SW 1271 (cell line): ENCODE measurements around the gene TNFRSF19.

Experiments
- DNase-seq, 2 experiments: peaks; one replicate each; lab custom pipeline; 2025; lab: John Stamatoyannopoulos, UW

Gene TNFRSF19

DNA sequence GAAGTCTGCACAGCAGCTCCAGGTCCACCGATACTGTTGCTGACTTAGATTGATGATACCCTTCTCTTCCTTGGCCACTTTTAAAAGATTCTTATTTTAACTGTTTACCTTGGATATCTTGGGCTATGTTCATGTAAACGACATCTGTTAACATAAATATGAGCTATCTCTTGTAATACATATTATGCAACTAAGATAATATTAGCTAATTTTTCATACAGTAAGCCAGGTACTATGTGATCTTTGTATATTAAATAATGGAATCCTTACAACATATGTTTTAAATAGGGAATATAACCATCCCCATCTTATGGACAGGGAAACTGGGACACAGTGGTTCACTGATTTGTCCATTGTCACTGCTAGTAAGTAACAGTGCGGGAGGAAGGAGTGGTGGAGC, 37.9 kb downstream of the TNFRSF19 start:
- no peak for DNase-seq

DNA sequence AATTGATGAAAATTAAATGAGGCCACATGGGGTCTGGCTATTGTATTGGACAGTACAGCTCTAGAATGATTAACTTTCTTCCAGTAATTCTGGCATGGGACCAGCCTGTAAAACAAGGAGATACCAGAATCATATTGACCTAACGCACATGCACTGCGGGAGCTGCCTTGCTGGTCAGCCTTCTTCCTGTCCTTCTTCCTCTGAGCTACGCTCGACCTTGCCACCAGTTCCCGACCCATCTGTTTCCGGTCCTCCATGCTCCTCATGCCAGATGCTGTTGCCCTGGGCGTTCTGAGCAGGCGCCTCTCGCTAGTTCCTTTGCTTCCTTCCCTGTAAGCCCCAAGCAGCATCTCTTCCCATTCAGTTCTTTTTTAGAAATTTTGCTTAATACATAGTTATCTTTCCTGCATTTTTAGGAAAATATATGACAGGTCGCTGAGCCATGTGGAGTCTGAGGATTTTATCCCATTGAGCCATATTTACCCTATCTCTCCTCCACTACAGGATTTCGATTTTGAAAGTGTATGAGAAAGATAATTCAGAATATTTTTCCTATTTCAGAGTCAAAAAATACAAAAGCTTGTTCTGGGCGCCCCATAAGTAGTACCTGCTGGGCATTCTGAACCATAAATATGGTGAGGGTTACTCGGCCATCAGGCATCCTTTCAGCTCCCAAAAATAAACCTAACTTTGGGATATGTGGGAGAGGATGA, 38.6 kb downstream of the TNFRSF19 start:
- no peak for DNase-seq

GRCh38 chr13:23609414-23609760, 39.2 kb downstream of the TNFRSF19 start:
- DNase-seq: no peak

- no peak for DNase-seq
These were observed 39.8 kb downstream of the TNFRSF19 start for GRCh38 chr13:23609874-23610576.

DNA sequence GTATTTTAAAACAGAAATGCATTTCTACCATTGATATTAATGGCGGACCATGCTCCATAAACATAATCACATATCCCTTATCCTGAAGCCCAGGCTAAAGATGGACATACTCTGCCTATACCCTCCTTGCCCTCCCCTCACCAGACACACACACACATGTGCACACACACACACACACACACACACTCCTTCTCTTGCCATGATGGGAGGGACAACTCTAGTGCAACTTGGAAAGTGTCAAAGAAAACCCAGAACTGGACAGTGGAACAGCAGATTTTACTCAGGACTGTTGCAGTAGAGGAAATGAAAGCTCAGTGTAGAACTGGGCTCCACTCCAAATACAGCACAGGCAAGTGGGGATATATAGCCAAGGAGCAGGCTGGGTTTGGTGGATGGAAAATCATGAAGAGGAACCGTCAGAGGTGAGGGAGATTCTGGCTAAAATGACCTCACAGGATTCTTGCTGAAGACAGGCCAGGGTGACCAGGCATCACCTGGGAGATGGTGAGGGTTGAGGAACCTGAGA, 40.8 kb downstream of the TNFRSF19 start:
- DNase-seq: no peak

DNA sequence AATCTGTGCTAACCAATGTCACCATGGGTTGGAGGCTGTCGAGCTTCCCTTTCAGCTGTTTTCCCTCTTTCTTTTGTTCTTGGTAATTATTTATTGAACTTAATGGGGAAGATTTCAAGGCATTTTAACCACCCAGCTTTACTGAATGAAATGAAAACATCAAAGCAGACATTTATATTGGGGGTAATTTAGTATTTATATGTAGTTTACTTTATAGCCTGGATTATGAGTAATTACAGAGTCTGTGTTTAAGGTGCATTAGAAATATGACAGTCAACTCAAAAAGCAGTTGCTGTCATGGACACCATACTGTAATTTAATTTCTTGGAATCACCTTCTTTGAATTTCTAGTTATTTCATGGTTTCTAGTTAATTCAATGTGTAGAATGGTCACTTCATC, 42.0 kb downstream of the TNFRSF19 start:
- no peak for DNase-seq

DNA sequence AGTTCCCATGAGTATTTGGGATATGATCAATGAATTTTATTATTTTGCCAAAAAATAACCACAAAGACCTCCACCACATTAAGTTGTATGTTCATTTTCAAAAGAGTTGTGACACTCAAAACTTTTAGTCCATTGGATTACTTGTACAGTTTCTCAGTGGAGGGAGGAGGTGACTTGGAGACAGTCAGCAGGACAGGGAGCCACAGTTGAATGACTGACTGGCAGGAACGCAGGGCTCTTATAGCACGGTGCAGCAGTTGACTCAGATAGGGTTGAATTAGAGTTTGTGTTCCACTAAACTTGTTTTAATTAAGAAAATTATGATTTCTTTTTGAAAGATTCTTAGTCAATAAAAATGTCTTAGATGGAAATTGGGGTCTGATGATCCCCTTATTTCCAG, 42.5 kb downstream of the TNFRSF19 start:
- DNase-seq: no peak

- DNase-seq: no peak
These were observed 43.4 kb downstream of the TNFRSF19 start for GRCh38 chr13:23613596-23613995.

DNA sequence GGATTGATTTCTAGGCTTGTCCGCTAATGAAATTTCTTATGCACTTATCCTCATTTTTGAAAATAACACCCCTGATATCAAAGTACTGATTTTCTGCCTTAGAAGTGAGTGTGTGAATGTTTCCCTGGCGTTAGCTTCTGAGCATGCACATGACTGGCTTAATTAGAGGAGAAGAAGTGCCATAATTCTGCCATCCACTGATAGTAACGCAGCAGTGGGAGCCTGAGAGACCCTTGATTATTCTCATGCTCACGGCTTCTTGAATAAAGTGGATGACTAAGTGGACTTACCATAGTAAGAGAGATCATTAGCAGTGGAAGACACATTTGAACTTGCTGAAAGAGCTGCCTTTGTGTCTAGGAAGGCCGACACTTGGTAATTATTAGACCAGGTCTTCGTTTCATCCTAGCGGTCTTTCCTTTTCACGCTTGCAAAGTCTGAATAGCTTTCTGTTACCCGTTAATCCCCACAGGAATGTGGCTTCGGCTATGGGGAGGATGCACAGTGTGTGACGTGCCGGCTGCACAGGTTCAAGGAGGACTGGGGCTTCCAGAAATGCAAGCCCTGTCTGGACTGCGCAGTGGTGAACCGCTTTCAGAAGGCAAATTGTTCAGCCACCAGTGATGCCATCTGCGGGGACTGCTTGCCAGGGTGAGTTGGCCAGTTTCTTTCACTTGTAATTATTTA, 45.3 kb downstream of the TNFRSF19 start:
- no peak for DNase-seq

DNA sequence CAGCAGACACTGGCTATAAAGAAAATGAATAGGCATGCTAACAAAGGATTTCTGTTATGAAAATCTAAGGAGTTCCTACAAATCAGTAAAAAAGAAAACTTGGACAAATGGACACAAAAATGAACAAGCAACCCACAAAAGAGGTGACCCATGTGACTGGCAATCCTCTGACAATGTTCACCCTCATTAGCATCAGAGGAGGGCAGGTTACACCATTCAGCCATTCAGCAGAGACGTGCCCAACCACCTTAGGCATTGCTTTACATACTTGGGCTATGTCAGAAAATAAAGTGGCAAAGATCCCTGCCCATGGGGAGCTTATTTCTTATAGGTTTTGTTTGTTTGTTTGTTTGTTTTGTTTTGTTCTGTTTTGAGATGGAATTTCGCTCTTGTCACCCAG, 46.0 kb downstream of the TNFRSF19 start:
- DNase-seq: no peak

DNA sequence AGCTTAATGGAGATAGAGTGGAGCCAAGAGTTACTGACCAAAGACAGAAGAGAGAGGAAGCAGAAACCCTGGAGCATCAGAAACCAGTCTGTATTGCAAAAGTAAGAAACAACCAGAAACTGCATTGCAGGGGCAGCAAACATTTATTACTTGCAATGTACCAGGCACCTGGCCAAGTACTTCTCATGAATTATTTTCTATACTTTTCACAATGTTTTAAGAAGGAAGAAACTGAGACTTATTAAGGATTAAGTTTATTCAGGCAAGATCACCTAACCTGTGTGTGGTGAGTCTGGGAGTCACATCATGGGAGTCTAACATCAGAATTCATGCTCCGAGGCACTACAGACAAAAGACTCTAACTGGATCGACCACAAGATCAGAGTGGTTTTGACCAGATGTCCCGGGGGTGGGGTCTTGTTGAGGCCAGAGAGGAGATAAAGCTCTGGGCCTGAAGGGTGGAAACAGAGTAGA, 47.4 kb downstream of the TNFRSF19 start:
- DNase-seq: no peak

- no peak for DNase-seq
These were observed 48.1 kb downstream of the TNFRSF19 start for GRCh38 chr13:23618341-23618740.

DNA sequence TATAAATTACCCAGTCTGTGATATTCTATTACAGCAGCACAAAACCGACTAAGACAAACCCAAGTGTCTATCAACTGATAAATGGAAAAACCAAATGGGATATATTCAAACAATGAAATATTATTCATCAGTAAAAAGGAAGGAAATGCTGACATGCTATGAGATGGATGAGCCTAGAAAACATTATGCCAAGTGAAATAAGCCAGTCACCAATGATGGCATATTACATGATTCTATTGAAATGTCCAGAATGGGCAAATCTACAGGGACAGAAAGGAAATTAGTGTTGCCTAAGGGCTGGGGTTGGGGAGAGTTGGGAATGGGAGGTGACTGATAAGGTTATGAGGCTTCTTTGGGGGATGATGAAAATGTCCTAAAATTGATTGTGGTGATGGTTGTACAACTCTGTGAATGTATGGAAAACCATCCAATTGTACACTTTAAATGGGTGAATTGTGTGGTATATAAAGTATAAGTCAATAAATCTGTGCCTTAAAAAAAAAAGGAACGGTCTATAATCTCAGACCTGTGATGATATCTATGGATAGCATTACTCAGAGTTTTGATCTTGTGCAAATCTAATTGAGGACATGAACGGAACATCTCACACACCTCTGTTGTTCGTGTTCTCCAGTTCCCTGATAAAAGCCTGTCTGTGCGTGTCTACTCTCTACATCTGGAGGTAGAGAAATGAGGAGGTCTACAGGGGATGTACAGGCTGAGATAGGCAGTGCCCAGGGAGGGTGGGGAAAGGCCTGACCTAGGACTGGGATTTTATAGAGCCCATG, 49.0 kb downstream of the TNFRSF19 start:
- DNase-seq: no peak

DNA sequence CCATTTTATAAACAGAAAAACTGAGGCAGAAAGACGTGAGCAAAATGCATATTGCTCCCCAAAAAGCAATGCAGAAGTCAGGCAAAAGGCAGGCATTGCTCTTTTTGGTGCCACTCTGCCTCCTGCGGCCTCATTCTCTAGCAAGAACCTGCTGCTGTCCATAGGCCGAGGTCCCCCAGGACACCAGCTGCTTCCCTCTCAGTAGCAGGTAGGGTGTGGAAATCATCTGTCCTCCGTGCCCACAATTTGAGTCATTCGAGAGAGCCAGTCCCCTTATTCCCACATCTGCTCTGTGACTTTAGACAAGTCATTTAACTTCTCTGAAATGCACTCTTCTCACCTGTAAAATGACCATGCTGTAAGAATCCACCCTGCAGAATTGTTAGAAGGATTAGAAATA, 50.0 kb downstream of the TNFRSF19 start:
- no peak for DNase-seq

DNA sequence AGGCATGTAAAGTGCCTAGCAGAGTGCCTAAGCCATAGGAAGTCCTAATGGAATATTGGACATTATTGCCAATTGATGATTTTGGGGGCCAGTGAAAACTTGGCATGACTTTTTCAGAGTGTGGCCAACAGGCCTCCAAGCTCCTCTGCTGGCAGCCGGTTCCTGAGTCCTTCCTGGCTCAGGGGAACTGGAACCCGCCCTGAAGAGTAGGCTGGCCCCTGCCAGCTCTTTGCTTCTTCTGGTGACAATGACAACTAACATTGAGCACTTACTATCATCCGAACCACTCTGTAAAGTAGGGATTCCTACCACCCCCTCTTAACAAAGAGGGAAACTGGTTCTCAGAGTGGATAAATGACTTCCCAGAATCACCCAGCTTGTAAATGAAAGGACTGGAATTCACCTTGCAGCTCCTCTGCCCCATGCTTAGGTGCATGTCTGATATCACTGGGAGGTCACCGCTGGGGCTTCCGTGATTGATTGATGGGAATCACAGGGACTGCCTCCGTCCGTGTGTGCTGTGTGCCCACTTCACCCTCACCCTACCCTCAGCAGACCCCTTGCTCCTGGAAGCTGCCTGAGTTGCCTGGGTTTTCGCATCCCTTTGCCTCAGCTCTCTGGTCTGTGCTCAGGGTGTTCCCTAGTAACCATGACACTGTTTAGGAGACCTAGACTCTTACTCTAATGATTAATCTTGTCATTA, 50.6 kb downstream of the TNFRSF19 start:
- DNase-seq: no peak

GRCh38 chr13:23621316-23621645, 51.1 kb downstream of the TNFRSF19 start:
- DNase-seq: peak in 1 of 2 experiments; percentile 4

DNA sequence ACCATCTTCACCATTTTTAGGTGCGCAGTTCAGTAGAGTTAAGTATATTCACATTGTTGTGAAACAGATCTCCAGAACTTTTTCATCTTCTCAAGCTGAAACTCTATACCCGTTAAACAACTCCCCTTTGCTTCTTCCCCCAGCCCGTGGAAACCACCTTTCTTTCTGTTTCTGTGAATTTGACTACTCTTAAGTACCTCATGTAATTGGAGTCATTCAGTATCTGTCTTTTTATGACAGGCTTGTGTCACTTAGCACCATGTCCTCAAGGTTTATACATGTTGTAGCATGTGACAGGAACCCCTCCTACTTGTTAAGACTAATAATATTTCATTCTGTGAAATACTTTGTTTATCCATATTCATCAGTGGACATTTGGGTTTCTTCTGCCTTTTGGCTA, 52.8 kb downstream of the TNFRSF19 start:
- DNase-seq: no peak

- no peak for DNase-seq
These were observed 53.2 kb downstream of the TNFRSF19 start for GRCh38 chr13:23623394-23623793.

GRCh38 chr13:23626700-23627099, 56.5 kb downstream of the TNFRSF19 start:
- DNase-seq: no peak

- DNase-seq: no peak
These were observed 57.2 kb downstream of the TNFRSF19 start for GRCh38 chr13:23627410-23627809.

GRCh38 chr13:23628250-23628649, 58.0 kb downstream of the TNFRSF19 start:
- DNase-seq: no peak
